Measurements from ENCODE around the gene FAM168A.
"Not testable (repeated sequence)": the region's sequence is repeated elsewhere in the genome, so short reads cannot be mapped to it uniquely, and the experiment has no call there.

Gene FAM168A

DNA sequence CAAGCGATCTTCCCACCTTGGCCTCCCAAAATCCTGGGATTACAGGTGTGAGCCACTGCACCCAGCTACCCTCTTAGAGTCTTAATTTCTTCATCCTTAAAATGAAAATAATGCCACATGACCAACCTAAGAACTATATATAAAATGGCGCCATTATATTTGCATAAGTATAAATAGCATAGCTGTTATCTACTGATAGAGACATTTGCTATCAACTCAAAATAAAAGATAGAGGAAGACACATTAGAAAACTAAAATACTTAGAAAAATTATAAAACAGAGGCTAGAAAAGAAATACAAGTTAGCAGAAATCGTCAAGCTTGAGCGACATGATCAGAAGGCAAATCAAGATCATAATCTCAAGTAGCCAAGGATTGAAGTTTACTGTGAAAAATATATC, 6.2 kb downstream of the FAM168A start:
- no peak for DNase-seq

DNA sequence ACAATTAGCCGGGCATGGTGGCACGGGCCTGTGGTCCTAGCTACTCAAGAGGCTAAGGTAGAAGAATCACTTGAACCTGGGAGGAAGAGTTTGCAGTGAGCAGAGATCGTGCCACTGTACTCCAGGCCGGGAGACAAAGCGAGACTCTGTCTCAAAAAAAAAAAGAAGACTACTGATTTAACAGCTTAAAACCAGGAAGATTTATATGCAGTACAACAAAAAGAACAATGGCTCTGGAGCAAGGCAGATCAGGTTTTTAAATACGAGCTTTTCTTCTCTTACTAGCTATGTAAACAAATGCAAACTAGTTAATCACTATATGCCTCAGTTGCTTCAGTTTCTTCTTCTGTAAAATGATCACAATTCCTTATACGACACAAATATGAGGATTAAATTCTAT, 6.9 kb downstream of the FAM168A start:
- no peak for DNase-seq

DNA sequence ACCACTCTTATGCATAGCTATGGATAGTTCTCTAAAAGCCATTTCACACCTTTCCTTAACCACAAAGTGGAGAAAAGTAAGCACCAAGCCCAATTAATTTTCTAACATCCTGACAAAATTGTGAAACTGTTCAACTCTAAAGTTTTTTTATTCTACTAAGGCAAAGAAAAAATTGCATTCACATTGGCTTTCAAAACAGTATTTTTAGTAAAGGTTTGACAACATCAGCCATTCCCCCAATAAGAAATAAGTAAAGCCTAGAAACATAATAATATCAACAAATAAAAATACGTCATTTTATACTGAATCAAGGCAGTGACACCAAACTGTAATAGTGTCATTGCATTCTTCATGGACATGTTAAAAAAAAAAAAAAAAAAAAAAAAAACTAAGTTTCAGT, 11.1 kb downstream of the FAM168A start:
- DNase-seq, result no peak

DNA sequence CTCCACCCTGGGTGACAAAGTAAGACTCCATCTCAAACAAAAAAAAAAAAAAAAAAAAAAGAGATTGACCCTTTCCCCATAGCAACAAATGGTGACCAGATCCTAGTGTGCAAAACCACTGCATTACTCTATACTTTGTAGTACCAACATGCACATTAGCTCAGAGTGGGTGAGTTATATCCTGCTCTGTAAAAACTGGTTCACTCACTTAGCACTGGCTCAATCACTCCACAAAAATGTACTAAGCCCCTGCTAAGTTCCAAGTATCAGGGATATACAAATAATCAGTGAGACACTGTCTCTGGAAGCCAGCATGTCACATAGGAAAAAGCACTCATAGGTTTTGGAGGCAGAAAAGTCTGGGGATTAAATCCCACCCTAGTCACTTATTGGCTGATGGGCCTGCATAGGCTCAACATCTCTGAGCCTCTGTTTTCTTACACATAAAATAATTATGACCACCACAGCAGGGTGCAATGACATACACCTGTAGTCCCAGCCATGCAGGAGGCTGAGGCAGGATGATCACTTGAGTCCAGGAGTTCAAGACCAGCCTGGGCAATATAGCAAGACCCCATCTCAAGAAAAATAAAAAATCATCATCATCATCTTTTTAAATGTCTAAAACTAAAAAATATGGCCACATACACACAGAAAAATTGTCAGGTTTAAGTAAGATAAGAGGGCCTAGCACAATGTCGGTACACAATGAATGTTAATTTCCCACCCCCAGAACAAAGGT, 11.9 kb downstream of the FAM168A start:
- no peak for DNase-seq

DNA sequence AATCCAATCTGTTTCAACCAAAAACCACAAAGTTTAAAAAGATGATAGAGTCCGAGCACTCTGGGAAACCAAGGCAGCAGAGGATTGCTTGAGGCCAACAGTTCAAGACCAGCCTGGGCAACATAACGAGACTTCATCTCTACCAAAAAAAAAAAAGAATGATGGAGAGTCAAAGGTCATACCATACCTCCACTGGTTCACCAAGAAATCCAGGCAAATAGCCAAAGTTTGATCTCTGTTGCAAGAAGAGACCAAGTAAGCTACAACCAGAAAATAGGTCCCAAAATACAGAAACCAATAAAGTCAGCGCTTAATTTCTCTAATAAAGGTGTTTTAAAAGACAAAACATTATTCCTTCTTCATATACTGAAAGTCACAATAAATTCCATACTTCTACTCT, 13.1 kb downstream of the FAM168A start:
- no peak for DNase-seq

DNA sequence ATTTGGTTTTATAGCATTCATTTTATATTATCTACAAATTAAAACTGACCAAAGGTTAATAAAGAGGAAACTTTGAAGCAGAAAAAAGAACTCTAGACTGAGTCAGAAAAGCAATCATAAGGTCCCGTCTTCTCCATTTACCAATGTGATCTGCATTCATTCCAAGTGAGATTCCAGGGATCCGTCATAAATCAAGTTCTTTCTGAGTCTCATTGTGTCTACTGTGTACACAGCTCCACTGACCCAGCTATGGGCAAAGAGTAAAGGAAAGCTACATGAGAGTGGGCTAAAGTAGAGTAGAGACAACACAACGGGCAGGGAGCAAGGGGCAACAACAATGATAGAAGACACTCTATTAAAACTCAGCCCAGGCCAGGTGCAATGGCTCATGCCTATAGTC, 15.3 kb downstream of the FAM168A start:
- DNase-seq, result no peak

DNA sequence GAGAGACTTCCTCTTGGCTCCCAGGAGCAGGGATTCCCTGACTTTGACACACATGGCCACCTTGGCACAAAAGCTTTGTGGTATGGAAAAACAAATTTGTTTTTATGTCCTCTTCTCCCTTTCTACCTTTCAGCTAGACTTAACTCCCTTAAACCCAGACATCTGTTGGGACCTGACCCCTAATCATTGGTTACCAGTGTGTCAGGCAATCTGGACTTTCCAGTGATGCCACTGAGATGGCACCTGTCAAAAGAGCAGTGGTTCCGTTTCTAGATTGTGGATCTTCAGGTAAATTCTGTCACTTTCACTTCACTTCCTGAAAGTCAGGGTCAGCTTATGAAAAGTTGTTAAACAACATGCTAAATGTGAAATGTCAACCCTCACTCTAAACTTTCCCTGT, 17.2 kb downstream of the FAM168A start:
- not testable (repeated sequence) for DNase-seq

DNA sequence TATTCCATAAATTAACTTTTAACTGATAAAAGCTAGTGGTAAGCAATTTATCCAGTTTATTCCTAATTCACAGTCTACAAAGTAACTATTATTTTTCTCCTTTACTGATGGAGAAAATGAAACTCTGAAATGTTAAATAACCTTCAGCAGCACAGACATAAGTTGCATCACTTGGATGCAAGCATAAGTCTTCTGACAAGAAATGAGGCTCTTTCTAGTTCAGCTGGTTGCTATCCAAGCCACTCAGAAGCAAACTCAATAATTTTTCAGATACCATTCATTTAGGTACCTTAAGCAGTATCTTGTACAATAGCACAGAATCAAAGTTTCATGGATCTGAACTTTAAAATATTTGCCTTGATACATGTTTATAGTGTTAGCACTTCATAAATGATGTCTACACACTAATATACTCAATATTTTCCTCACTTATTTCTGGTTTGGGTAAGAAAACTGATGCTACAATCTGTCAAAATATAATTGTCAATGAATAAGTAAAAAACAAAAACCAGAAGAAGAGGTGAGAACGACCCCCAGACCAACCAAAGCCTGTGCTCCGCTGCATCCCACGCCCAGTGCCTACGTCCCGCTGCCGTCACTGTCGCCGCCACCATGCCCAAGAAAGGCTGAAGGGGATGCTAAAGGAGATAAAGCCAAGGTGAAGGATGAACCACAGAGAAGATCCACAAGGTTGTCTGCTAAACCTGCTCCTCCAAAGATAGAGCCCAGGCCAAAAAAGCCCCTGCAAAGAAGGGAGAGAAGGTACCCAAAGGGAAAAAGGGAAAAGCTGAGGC, 18.1 kb downstream of the FAM168A start:
- DNase-seq, result no peak

DNA sequence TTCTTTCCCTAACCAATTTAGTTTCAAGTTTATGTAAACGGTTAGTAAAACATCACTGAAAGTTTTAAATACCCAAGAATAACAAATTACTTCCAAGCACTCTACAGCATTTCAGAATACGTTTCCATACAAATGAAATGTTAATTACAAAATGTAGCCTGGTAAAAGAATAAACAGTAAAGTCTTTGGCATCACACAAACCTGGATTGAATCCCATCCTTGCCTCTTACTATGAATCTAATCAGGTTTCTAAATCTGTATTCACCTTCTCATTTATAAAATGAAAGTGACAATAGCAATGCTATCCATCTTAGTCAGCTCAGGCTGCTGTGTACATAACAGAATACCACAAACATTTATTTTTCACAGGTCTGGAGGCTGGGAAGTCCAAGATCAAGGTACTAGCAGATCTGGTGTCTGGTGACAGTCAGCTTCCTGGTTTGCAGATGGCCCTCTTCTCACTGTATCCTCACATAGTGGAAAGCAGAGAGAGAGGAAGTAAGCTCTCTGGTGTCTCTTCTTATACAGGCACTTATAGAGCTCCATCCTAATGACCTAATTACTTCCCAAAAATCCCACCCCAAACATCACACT, 19.2 kb downstream of the FAM168A start:
- no peak for DNase-seq

DNA sequence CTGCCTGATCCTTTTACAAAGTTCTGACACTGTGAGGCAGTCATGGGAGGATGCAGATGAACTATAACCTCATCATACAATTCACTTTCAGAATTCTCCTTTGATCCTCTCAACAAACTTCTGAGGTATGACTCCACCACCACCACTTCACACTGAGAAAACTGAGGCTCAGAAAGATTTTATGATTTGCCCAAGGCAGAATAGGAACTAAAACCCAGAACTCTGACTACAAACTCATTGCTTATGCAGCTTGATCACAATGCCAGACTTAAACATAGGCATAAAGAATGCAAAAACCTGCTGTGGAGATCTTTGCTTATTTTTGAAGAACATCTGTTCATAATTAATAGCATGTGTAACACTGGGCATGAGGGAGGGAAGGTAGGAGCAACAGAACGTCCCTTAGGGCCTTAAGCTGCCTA, 20.4 kb downstream of the FAM168A start:
- no peak for DNase-seq

DNA sequence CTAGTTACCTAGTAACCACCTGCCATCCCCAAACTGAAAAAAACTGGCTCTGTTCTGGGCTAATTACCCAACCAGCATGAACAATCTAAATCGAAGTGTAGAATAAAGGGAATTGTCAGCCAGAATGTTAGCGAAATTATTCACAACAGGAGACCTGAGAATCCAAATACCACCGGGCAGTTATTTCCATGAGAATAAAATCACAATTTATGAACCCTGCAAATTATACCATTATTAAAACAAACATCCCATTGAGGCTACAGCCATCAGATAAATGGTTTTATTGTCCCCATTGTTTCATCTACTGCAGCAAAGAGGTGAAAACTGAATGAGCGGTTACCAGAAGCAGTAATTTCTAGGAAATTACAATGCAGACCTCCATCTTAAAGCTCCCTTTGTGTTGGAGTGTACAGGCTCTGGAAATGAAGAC, 21.7 kb downstream of the FAM168A start:
- DNase-seq, result no peak

DNA sequence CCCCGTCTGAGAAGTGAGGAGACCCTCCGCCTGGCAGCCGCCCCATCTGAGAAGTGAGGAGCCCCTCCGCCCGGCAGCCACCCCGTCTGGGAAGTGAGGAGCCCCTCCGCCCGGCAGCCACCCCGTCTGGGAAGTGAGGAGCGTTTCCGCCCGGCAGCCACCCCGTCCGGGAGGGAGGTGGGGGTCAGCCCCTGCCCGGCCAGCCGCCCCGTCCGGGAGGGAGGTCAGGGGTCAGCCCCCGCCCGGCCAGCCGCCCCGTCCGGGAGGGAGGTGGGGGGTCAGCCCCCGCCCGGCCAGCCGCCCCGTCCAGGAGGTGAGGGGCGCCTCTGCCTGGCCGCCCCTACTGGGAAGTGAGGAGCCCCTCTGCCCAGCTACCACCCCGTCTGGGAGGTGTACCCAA, 25.9 kb downstream of the FAM168A start:
- not testable (repeated sequence) for DNase-seq

DNA sequence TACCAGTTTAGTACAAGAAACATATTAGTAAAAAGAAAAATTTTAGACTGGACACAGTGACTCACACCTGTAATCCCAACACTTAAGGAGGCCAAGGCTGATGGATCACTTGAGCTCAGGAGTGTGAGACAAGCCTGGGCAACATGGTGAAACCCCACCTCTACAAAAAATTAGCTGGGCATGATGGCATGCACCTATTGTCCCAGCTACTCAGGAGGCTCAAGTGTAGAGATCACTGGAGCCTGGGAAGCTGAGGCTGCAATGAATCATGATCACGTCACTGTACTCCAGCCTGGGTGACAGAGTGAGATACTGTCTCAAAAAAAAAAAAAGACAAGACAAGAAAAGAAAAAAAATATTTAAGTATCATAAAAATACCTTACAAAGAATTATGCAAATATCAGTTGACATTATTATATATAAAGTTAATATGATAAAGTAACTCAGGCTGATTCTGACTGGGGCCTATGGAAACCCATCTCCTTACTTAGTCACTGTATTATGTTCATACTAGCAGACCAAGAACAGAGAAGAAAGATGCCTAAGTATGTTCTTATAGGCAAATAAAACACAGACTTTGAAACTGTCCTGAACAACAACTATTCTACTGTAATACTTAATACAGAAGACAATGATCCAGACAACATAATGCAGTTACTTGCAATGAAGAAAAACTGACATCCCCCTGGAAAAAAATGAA, 27.3 kb downstream of the FAM168A start:
- DNase-seq, result no peak

DNA sequence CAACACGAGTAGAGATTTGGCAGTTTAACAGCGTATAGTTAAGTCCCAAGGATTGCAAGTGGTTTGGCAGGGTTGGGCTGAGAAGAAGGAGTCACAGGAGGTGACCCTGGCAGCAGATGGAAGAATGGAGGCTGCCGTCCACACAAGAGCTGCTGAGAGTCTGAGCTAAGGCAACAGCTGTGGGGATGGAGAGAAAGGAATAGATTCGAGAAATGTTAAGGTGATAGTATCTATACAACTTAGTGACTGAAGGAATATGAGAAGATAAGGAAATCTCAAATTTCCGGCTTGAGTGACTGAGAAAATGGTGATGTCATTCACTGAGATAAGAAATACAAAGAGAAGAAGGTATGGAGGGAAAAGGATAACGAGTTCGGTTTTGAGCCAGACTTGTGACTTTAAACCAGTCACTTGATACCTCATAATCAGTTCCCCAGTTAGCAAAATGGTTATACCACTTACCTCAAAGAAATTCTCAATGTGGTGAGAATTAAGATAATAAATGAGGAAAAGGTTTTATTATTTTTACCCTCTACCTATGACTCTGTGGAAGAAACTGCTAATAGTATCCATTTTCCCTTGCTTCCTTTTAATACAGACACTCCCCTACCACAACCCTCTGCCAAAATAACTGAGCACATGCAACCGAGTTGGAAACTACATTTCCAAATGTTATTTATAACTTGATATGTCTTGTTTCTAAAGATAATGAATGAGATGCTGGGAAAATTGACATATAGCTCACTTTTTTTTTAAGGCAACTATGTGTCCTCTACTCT, 30.7 kb downstream of the FAM168A start:
- no peak for DNase-seq

DNA sequence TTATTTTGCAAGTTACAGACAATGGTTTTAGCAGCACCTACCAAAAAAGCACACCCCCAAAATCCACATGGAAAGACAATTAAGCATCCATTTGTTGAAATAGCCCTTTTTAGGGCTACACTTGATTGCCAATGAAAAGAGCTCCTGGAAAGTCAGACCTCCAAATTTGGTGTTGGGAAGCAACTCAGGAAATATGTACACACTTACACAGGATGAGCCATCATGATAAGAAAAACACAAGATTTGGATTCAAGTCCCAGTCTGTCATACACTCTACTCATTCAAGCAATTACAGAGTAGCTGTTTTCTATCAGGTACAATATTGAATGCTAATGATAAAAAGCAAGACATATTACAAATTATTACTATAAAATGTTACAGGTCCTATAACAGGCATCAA, 31.5 kb downstream of the FAM168A start:
- no peak for DNase-seq

DNA sequence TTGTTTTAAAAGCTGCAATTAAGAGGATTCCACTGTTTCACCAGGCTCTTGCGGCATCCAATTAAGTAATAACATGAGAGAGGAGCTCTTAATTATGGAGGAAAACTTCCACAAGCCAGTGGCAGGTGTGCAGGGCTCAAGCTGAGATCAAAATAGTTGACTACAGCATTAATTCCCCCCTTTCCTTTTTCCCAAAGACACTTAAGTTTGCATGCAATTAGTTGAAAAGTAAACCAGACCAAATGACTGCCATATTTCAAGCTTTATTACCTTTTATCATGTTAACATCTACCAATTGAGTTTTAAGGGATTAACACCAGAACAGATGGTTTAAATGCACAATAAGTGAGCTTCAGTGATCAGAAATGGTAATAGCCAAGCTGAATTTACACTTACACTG, 32.1 kb downstream of the FAM168A start:
- no peak for DNase-seq

DNA sequence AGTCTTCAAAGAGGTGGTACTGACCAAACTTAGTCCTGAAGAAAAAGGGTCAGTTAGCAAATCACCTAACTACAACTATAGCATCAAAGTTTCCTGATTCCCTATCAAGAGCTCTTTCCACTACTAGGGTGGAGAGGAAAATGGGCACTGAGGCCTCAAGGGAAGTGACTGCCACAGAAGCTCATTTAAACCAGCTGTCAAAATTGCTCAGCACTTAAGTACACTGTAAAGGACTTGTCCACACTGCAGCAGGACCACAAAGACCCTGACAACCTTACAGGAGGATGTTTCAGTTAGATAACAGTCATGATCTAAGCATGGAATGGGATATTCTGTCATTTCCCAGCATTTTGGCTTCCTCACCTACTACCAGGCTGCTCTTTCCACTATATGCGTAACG, 33.0 kb downstream of the FAM168A start:
- no peak for DNase-seq

DNA sequence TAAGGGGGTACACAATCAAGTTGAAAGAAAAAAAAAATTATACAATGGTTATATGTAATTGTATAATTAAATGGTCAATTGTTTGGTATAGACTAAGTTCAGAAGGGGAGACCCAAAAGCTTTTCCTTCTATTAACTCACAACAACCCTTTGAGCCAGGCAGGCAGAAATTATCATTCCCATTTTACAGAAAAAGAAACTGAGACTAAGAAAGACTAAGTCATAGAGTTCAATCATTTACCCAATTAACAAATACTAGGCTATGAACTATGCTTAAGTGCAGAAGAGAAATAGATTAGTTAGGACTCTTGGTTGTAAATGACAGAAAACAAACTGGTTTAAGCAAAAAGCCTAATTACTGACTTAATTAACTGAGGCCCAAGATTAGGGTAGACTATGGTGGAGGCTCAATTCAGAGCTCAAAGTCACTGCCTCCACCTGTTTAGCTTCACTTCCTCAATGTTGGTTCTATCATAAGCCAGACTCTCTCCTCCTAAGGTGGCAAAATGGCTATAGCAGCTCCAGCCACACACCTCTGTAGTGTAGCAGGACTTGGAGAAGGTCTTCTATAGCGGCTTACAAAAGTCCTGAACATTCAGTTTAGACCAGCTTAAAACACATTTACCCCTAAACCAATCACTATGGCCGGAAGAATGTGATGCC, 34.2 kb downstream of the FAM168A start:
- no peak for DNase-seq

DNA sequence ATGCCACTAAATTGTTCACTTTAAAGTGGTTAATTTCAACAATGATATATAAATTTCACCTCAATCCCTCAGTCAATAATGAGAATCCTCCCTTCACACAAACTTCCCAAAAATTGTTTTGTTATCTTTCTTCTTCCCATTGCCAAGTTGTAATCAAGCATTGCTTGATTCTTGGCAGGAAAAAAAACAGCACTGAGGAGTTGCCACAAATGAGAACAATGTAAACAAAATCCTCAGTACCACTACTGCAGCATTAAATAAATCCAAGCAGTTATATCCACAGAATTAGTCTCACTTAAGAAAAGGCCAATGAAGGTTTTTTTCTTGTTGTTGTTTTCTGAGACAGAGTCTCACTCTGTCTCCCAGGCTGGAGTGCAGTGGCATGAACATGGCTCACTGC, 38.2 kb downstream of the FAM168A start:
- DNase-seq, result no peak

DNA sequence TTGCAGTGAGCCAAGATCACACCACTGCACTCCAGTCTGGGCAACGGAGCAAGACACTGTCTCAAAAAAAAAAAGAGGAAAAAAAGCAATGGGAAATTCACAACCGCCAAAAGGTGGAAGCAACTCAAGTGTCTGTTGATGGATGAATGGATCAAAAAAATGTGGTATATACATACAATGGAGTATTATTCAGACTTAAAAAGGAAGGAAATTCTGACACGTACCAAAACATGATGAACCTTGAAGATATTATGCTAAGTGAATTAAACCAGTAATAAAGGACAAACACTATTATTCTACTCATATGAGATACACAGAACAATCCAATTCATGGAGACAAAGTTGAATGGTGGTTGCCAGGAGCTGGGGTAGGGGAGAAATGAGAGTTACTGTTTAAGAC, 40.9 kb downstream of the FAM168A start:
- no peak for DNase-seq

DNA sequence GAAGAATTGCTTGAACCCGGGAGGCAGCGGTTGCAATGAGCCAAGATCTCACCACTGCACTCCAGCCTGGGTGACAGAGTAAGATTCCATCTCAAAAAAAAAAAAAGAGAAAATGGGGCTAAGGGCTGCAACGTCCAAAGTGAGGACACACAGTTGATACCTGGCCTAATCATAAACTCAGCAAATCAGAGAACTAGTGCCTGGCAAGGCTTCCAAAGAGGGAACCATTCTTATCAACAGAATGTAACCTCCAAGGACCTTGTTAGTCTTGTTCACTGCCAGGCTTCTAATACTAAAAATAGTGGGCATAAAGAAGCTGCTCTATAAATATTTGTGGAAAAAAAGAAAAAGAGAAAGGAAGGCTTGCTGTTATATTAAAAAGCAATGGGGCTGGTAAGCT, 42.3 kb downstream of the FAM168A start:
- no peak for DNase-seq

DNA sequence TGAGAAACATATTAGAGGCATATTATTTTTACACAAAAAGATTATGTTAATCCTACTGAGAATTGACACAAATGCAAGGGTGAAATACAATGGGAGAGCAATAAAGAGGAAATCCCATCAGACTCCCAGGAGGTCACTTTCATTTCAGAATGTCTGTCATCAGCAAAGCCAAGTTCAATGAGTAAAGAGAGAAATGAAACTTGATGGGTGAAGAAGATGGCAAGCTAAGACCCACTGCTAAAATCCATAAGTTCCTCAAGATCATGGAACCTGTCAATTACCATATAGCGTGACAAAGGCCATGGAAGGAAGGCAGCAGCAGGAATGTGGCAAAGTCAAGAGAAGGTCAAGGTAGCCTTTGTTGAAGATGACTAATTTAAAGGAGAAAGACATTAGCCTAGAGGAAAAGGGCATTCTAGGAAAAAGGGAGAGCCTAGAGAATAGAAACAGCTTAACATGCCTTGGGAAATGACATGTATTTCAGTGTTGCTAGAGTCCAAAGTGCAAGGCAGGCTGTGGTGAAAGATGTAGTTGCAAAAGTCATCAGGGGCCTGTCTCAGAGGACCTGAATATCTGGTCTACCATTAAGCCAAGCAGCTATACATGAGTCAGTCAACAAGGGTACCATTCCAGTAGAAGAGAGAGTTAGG, 43.1 kb downstream of the FAM168A start:
- no peak for DNase-seq
